Measurements from ENCODE around the gene TRIM65.
A peak's percentile ranks its signal among the peaks of the same experiment; 100 is the strongest.
"Not testable (repeated sequence)": the region's sequence is repeated elsewhere in the genome, so short reads cannot be mapped to it uniquely, and the experiment has no call there.

TRIM65 gene

GRCh38 chr17:75854881-75855309 lies 41.9 kb downstream of the TRIM65 start:
- peak; percentile 5 for ATAC-seq (replicated peaks)
- no peak overlapping the region for H3K4me3 Mint-ChIP-seq
- peaks cover 31% of the 10 kb centered on the region for H3K36me3 Mint-ChIP-seq (ENCODE audit: insufficient read depth)
- H3K9me3 Mint-ChIP-seq: no peaks in the 10 kb centered on the region
- peaks cover 14 to 20% of the 10 kb centered on the region in 2 donors for H3K4me1 Mint-ChIP-seq (ENCODE audit: low read depth in 2 of 2)
- no peak overlapping the region for H3K27ac Mint-ChIP-seq
- no peaks in the 10 kb centered on the region for H3K27me3 Mint-ChIP-seq
- no peak for DNase-seq

- no peak overlapping the region for H3K27ac Mint-ChIP-seq
- H3K9me3 Mint-ChIP-seq: no peaks in the 10 kb centered on the region
- H3K4me3 Mint-ChIP-seq: no peak overlapping the region
- H3K4me1 Mint-ChIP-seq (ENCODE audit: low read depth in 2 of 2): peaks cover 14 to 20% of the 10 kb centered on the region in 2 donors
- no peak for DNase-seq
- peaks cover 36% of the 10 kb centered on the region for H3K36me3 Mint-ChIP-seq (ENCODE audit: insufficient read depth)
- no peak for ATAC-seq (replicated peaks)
- no peaks in the 10 kb centered on the region for H3K27me3 Mint-ChIP-seq
Observed at GRCh38 chr17:75854101-75854748, 42.5 kb downstream of the TRIM65 start.

- DNase-seq (no peak), ATAC-seq (replicated peaks) (no peak)
- Mint-ChIP-seq H3K36me3 (ENCODE audit: insufficient read depth) (peaks cover 40% of the 10 kb centered on the region), H3K9me3 (no peaks in the 10 kb centered on the region), H3K4me3 (no peak overlapping the region), H3K27me3 (no peaks in the 10 kb centered on the region), H3K27ac (no peak overlapping the region), H3K4me1 (ENCODE audit: low read depth in 2 of 2) (peaks cover 18 to 24% of the 10 kb centered on the region in 2 donors)
Observed at GRCh38 chr17:75853433-75853832, 43.3 kb downstream of the TRIM65 start.

GRCh38 chr17:75851693-75851991 lies 45.1 kb downstream of the TRIM65 start:
- not testable (repeated sequence) for H3K27me3 Mint-ChIP-seq; H3K27ac Mint-ChIP-seq; ATAC-seq (replicated peaks); H3K4me3 Mint-ChIP-seq; H3K9me3 Mint-ChIP-seq; DNase-seq
- H3K4me1 Mint-ChIP-seq (ENCODE audit: low read depth in 2 of 2): peaks cover 23 to 29% of the 10 kb centered on the region in 2 donors
- H3K36me3 Mint-ChIP-seq (ENCODE audit: insufficient read depth): peaks cover 48% of the 10 kb centered on the region

- H3K4me1 Mint-ChIP-seq (ENCODE audit: low read depth in 2 of 2): peaks cover 18 to 23% of the 10 kb centered on the region in 2 donors
- ATAC-seq (replicated peaks) (no peak), DNase-seq (no peak)
- H3K4me3 Mint-ChIP-seq: no peak overlapping the region
- no peak overlapping the region for H3K27ac Mint-ChIP-seq
- H3K27me3 Mint-ChIP-seq: no peaks in the 10 kb centered on the region
- peaks cover 46% of the 10 kb centered on the region for H3K36me3 Mint-ChIP-seq (ENCODE audit: insufficient read depth)
- no peaks in the 10 kb centered on the region for H3K9me3 Mint-ChIP-seq
Observed at GRCh38 chr17:75850928-75851692, 45.6 kb downstream of the TRIM65 start.

GRCh38 chr17:75849724-75850123 lies 47.0 kb downstream of the TRIM65 start:
- DNase-seq (no peak), ATAC-seq (replicated peaks) (no peak)
- no peaks in the 10 kb centered on the region for H3K9me3 Mint-ChIP-seq
- no peak overlapping the region for H3K27ac Mint-ChIP-seq
- H3K36me3 Mint-ChIP-seq (ENCODE audit: insufficient read depth): peaks cover 52% of the 10 kb centered on the region
- H3K27me3 Mint-ChIP-seq: no peaks in the 10 kb centered on the region
- H3K4me1 Mint-ChIP-seq (ENCODE audit: low read depth in 2 of 2): peaks cover 23 to 26% of the 10 kb centered on the region in 2 donors
- no peak overlapping the region for H3K4me3 Mint-ChIP-seq

- Mint-ChIP-seq H3K9me3 (no peaks in the 10 kb centered on the region), H3K4me3 (no peak overlapping the region), H3K27me3 (no peaks in the 10 kb centered on the region), H3K27ac (no peak overlapping the region), H3K4me1 (ENCODE audit: low read depth in 2 of 2) (peaks cover 18 to 25% of the 10 kb centered on the region in 2 donors), H3K36me3 (ENCODE audit: insufficient read depth) (peaks cover 50% of the 10 kb centered on the region)
- ATAC-seq (replicated peaks): no peak
- DNase-seq: no peak
Observed at GRCh38 chr17:75849279-75849646, 47.5 kb downstream of the TRIM65 start.

- Mint-ChIP-seq H3K4me1 (ENCODE audit: low read depth in 2 of 2) (peaks cover 16 to 24% of the 10 kb centered on the region in 2 donors), H3K9me3 (no peaks in the 10 kb centered on the region), H3K4me3 (no peak overlapping the region), H3K27ac (peak overlapping the region in 1 of 2 donors; percentile 53), H3K27me3 (no peaks in the 10 kb centered on the region), H3K36me3 (ENCODE audit: insufficient read depth) (peaks cover 46% of the 10 kb centered on the region)
- peak; percentile 79 to 86 (median 82) for DNase-seq
- ATAC-seq (replicated peaks): peak; percentile 23
Observed at GRCh38 chr17:75848523-75849278, 48.0 kb downstream of the TRIM65 start.

- no peak for ATAC-seq (replicated peaks)
- no peak overlapping the region for H3K4me3 Mint-ChIP-seq
- DNase-seq: no peak
- peak overlapping the region in 1 of 2 donors; percentile 53 for H3K27ac Mint-ChIP-seq
- H3K36me3 Mint-ChIP-seq (ENCODE audit: insufficient read depth): peaks cover 46% of the 10 kb centered on the region
- H3K4me1 Mint-ChIP-seq (ENCODE audit: low read depth in 2 of 2): peaks cover 10 to 25% of the 10 kb centered on the region in 2 donors
- no peaks in the 10 kb centered on the region for H3K9me3 Mint-ChIP-seq
- no peaks in the 10 kb centered on the region for H3K27me3 Mint-ChIP-seq
Observed at GRCh38 chr17:75847614-75848522, 48.9 kb downstream of the TRIM65 start.

GRCh38 chr17:75846692-75847613 lies 49.8 kb downstream of the TRIM65 start:
- DNase-seq (no peak), ATAC-seq (replicated peaks) (no peak)
- Mint-ChIP-seq H3K4me1 (ENCODE audit: low read depth in 2 of 2) (peaks cover 14 to 30% of the 10 kb centered on the region in 2 donors), H3K4me3 (no peak overlapping the region), H3K27ac (no peak overlapping the region), H3K9me3 (no peaks in the 10 kb centered on the region), H3K27me3 (no peaks in the 10 kb centered on the region), H3K36me3 (ENCODE audit: insufficient read depth) (peaks cover 48% of the 10 kb centered on the region)

GRCh38 chr17:75845933-75846691 lies 50.6 kb downstream of the TRIM65 start:
- H3K27me3 Mint-ChIP-seq: no peaks in the 10 kb centered on the region
- peak overlapping the region in 1 of 2 donors; percentile 93 for H3K4me3 Mint-ChIP-seq
- H3K27ac Mint-ChIP-seq: peak overlapping the region in 1 of 2 donors; percentile 92
- H3K4me1 Mint-ChIP-seq (ENCODE audit: low read depth in 2 of 2): peaks cover 16 to 27% of the 10 kb centered on the region in 2 donors
- DNase-seq (no peak), ATAC-seq (replicated peaks) (no peak)
- H3K36me3 Mint-ChIP-seq (ENCODE audit: insufficient read depth): peaks cover 48% of the 10 kb centered on the region
- no peaks in the 10 kb centered on the region for H3K9me3 Mint-ChIP-seq
